Naive thymus-derived CD4-positive, alpha-beta T cell (primary cell): Measurements from ENCODE around the gene PDS5A. TPM values are rescaled to one million over a fixed set of nuclear protein-coding genes. Genes with fewer than 3 reads are reported as not detected.

Experiments
- ATAC-seq: fragments of 150-1000 bp; cut with Tn5 transposase; 2 replicates; pipeline ENCODE4 v1.10.0; 2021; ENCODE audit warnings: mild to moderate bottlenecking, moderate library complexity
- CTCF ChIA-PET: fragments of 350-600 bp; sonication (Branson Sonifier 250); formaldehyde crosslinking; loops from one replicate; lab custom pipeline; 2021; ENCODE audit warnings: antibody characterized with exemption; lab: Charles Lee
- POLR2A ChIA-PET: fragments of 350-600 bp; sonication (Branson Sonifier 250); formaldehyde crosslinking; loops from one replicate; lab custom pipeline; 2021; ENCODE audit warnings: antibody characterized with exemption, inconsistent platforms; lab: Charles Lee
- DNase-seq, 9 donors: peaks; one replicate each; pipeline versions ENCODE4 v3.0.0 to v3.0.0-alpha.2; 2020 to 2022; ENCODE audit warnings: mixed read lengths in 1 of 9
- H3K27ac ChIP-seq: one replicate; pipeline ENCODE4 v1.7.0; 2013; ENCODE audit warnings: mild to moderate bottlenecking, low read depth, low read length, moderate library complexity
- H3K27me3 ChIP-seq, 2 donors: one replicate each; pipeline ENCODE4 v1.7.0; 2013; ENCODE audit warnings: low read length in 2 of 2, mild to moderate bottlenecking in 2 of 2, moderate library complexity in 2 of 2; ENCODE audit not compliant: control insufficient read depth in 2 of 2, insufficient read depth in 2 of 2
- H3K36me3 ChIP-seq, 3 experiments: 1 replicate in 2 of 3; 2 replicates in 1 of 3; pipeline ENCODE4 v1.7.0; 2013; ENCODE audit warnings: low read length in 3 of 3, mild to moderate bottlenecking in 3 of 3, moderate library complexity in 1 of 3; ENCODE audit not compliant: insufficient read depth in 3 of 3, control insufficient read depth in 2 of 3
- H3K4me1 ChIP-seq, 2 donors: one replicate each; pipeline ENCODE4 v1.7.0; 2013; ENCODE audit warnings: low read length in 2 of 2, mild to moderate bottlenecking in 2 of 2, moderate library complexity in 1 of 2; ENCODE audit not compliant: control insufficient read depth in 2 of 2, insufficient read depth in 2 of 2
- H3K4me3 ChIP-seq: 2 replicates; pipeline ENCODE4 v1.7.0; 2013; ENCODE audit warnings: mild to moderate bottlenecking, low read length
- H3K9me3 ChIP-seq, 3 experiments: 1 replicate in 2 of 3; 2 replicates in 1 of 3; pipeline ENCODE4 v1.7.0; 2013; ENCODE audit warnings: low read length in 3 of 3; ENCODE audit not compliant: control insufficient read depth in 2 of 3
- H3K27ac Mint-ChIP-seq, 9 donors: one replicate each; pipeline ENCODE4 v1.8.0; 2020 to 2022; ENCODE audit warnings: mixed read lengths in 9 of 9, mild to moderate bottlenecking in 8 of 9, moderate library complexity in 5 of 9, inconsistent platforms in 2 of 9
- H3K27me3 Mint-ChIP-seq, 5 donors: one replicate each; pipeline ENCODE4 v1.8.0; 2021 to 2022; ENCODE audit warnings: mixed read lengths in 5 of 5, mild to moderate bottlenecking in 1 of 5
- H3K36me3 Mint-ChIP-seq, 5 donors: one replicate each; pipeline ENCODE4 v1.8.0; 2020 to 2022; ENCODE audit warnings: mixed read lengths in 5 of 5, mild to moderate bottlenecking in 3 of 5, inconsistent platforms in 1 of 5
- H3K4me1 Mint-ChIP-seq, 7 donors: one replicate each; pipeline ENCODE4 v1.8.0; 2020 to 2022; ENCODE audit warnings: mixed read lengths in 7 of 7, mild to moderate bottlenecking in 3 of 7, inconsistent platforms in 1 of 7
- H3K4me3 Mint-ChIP-seq, 10 donors: one replicate each; pipeline ENCODE4 v1.8.0; 2020 to 2022; ENCODE audit warnings: mild to moderate bottlenecking in 10 of 10, mixed read lengths in 10 of 10, moderate library complexity in 6 of 10, inconsistent platforms in 2 of 10
- H3K9me3 Mint-ChIP-seq, 11 donors: one replicate each; pipeline ENCODE4 v1.8.0; 2020 to 2022; ENCODE audit warnings: mixed read lengths in 11 of 11, mild to moderate bottlenecking in 4 of 11, inconsistent platforms in 1 of 11, moderate library complexity in 1 of 11
- intact Hi-C, 2 donors: fragments of 100-400 bp; cut with micrococcal nuclease; formaldehyde crosslinking; loops; one replicate each; pipeline ENCODE4 v1.15.1; 2023
- polyA plus RNA-seq, 2 donors: library from polyadenylated mRNA; unstranded; fragments of 300-500 nt; fragmentation: Illumina TruSeq; gene quantifications; one replicate each; pipeline ENCODE4 v1.2.3, GENCODE V29; 2021
- total RNA-seq, 6 experiments: library from RNA in 5 of 6; stranded (reverse) in 5 of 6; gene quantifications; 1 replicate in 5 of 6; 2 replicates in 1 of 6; pipeline ENCODE4 v1.2.3 and lab custom pipeline; 2021 to 2026

The PDS5A gene
- total and polyA plus RNA-seq, 7 experiments from 2014 or later, result 42.8 to 102 (median 96.2) TPM

DNA sequence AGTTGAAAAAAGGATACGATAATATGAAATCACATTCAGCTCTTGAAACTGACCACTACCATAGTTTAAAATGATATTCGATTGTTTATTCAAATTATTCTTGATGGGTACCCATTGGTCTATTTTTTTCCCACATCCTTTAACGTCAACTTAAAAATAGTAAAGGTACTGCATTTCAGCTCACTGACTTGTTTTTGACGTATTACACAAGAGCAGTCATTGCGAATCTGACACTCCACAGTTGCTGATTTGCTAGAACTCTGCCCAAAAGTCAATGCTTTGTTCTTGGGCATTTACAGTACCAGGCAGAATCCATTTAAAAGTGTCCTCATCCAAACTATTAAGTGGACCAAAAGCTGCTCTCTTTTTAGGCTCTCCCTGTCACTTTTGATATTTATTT lies 1.2 kb upstream of the PDS5A start:
- intact Hi-C loops, result loop anchor here (1.0 to 10.0 kb wide), 11 partner anchors 47 to 916 kb away; partner anchors contain the start of genes RFC1 (in 1 of the 2) and RHOH (in 1 of the 2)
- ChIA-PET POLR2A (interaction anchor here (0.8 to 1.7 kb wide), 4 partner anchors 77 to 520 kb away, joined by 4 to 9 read pairs (median 6); partner anchors contain the start of genes LIAS, N4BP2, RPL9 and UBE2K), CTCF (interaction anchor here (0.6 to 2.1 kb wide), 12 partner anchors 72 to 767 kb away, joined by 3 to 13 read pairs (median 4); partner anchors contain the start of genes UBE2K and UGDH)
- peaks cover 0 to 3% (median 0%) of the 10 kb centered on the region in 11 donors for H3K9me3 Mint-ChIP-seq
- no peak overlapping the region for H3K4me3 ChIP-seq
- peaks cover 0 to 20% (median 0%) of the 10 kb centered on the region in 3 experiments for H3K36me3 ChIP-seq
- H3K27me3 ChIP-seq, result no peaks in the 10 kb centered on the region
- H3K4me3 Mint-ChIP-seq, result peak overlapping the region in 7 of 10 donors; percentile 21 to 87 (median 37)
- H3K27me3 Mint-ChIP-seq, result no peaks in the 10 kb centered on the region
- H3K27ac ChIP-seq, result no peak overlapping the region
- no peak for DNase-seq
- peaks cover 18 to 32% (median 21%) of the 10 kb centered on the region in 7 donors for H3K4me1 Mint-ChIP-seq
- H3K27ac Mint-ChIP-seq, result peak overlapping the region in 6 of 9 donors; percentile 32 to 91 (median 50)
- H3K36me3 Mint-ChIP-seq, result peaks cover 0 to 14% (median 13%) of the 10 kb centered on the region in 5 donors
- no peaks in the 10 kb centered on the region for H3K9me3 ChIP-seq
- ATAC-seq, result no peak
- peaks cover 3 to 18% of the 10 kb centered on the region in 2 donors for H3K4me1 ChIP-seq

DNA sequence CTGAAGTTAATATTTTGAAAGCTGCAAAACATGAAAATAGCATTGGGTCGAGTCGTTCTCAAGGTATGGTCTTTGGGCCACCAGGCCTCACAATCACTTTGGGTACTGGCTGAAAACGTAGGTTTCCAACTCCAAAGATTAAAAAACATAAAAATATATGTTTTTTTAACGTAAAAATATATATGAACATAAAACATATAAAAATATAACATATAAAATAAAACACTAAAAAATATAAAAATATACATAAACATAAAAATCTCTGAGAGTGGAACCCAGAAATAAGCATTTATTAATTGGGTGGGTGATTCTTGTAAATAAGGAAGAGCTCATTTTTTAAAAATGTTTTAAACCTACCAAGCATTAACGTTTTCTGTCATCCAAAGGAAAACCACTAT lies 666 bp upstream of the PDS5A start:
- DNase-seq (no peak), ATAC-seq (no peak)
- POLR2A ChIA-PET, result interaction anchor here (0.8 to 1.7 kb wide), 5 partner anchors 78 to 520 kb away, joined by 3 to 9 read pairs (median 6); partner anchors contain the start of genes LIAS, N4BP2, RPL9 and UBE2K
- peak overlapping the region; percentile 91 to 98 (median 96) for H3K27ac Mint-ChIP-seq
- CTCF ChIA-PET, result interaction anchor here (0.5 to 2.1 kb wide), 15 partner anchors 72 to 960 kb away, joined by 3 to 13 read pairs (median 4); partner anchors contain the start of genes UBE2K and UGDH
- peaks cover 2 to 18% (median 17%) of the 10 kb centered on the region in 5 donors for H3K36me3 Mint-ChIP-seq
- H3K9me3 Mint-ChIP-seq, result peaks cover 0 to 3% (median 0%) of the 10 kb centered on the region in 11 donors
- H3K4me1 ChIP-seq, result peaks cover 3 to 18% of the 10 kb centered on the region in 2 donors
- intact Hi-C loops, result loop anchor here (1.0 to 10.0 kb wide), 11 partner anchors 46 to 916 kb away; partner anchors contain the start of genes RFC1 (in 1 of the 2) and RHOH (in 1 of the 2)
- H3K9me3 ChIP-seq, result no peaks in the 10 kb centered on the region
- H3K36me3 ChIP-seq, result peaks cover 0 to 25% (median 0%) of the 10 kb centered on the region in 3 experiments
- H3K27ac ChIP-seq, result peak overlapping the region; percentile 89
- no peaks in the 10 kb centered on the region for H3K27me3 ChIP-seq
- peak overlapping the region; percentile 85 to 93 (median 88) for H3K4me3 Mint-ChIP-seq
- H3K4me1 Mint-ChIP-seq, result peaks cover 23 to 37% (median 26%) of the 10 kb centered on the region in 7 donors
- H3K27me3 Mint-ChIP-seq, result no peaks in the 10 kb centered on the region
- peak overlapping the region; percentile 78 for H3K4me3 ChIP-seq

DNA sequence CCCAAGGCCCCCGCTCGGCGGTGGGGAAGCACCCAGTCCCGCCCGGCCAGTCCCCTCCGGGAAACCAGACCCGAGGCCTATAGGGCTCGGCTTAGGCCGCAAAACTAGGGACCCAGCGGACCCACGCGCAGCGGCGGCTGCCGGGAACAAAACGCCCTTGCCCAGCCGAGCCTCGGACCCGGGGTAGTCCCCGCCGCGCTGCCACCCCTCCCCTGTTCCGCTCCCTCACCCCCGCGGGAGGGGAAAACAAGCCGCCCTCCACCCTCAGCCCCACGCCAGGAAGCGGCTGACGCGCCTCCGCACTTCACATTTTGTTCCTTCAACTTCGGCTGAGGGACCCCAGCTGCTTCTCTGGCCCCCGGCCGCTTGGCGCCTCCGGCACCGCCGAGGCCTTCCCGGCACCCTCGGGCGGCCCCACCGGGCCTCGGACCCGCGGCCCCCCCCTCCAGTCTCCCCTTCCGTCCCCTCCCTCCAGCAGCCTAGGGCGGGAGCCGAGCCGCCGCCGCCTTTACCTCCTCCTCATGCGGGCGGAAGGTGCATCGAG lies 694 bp downstream of the PDS5A start:
- peak overlapping the region; percentile 75 for H3K4me3 ChIP-seq
- H3K4me3 Mint-ChIP-seq, result peak overlapping the region; percentile 82 to 99 (median 90)
- H3K9me3 Mint-ChIP-seq, result peaks cover 0 to 2% (median 0%) of the 10 kb centered on the region in 11 donors
- H3K36me3 Mint-ChIP-seq, result peaks cover 6 to 22% (median 19%) of the 10 kb centered on the region in 5 donors
- H3K27me3 Mint-ChIP-seq, result no peaks in the 10 kb centered on the region
- no peaks in the 10 kb centered on the region for H3K9me3 ChIP-seq
- peak overlapping the region; percentile 44 to 95 (median 85) for H3K27ac Mint-ChIP-seq
- peaks cover 0 to 30% (median 0%) of the 10 kb centered on the region in 3 experiments for H3K36me3 ChIP-seq
- intact Hi-C loops, result loop anchor here (1.0 to 10.0 kb wide), 26 partner anchors 44 to 1218 kb away; partner anchors contain the start of genes LIAS (in 2 of the 2), SMIM14 (in 2 of the 2), UGDH (in 2 of the 2) and WDR19 (in 2 of the 2)
- peak overlapping the region; percentile 89 for H3K27ac ChIP-seq
- H3K4me1 Mint-ChIP-seq, result peaks cover 28 to 44% (median 32%) of the 10 kb centered on the region in 7 donors
- no peaks in the 10 kb centered on the region for H3K27me3 ChIP-seq
- peaks cover 3 to 18% of the 10 kb centered on the region in 2 donors for H3K4me1 ChIP-seq
- peak in 8 of 9 donors; percentile 38 to 71 (median 50) for DNase-seq
- ChIA-PET POLR2A (interaction anchor here (1.0 kb wide), 1 partner anchor 79 kb away, joined by 3 read pairs; no protein-coding TSS in a partner anchor), CTCF (interaction anchor here (0.6 kb wide), 1 partner anchor 1845 kb away, joined by 3 read pairs; no protein-coding TSS in a partner anchor)
- peak; percentile 2 for ATAC-seq

DNA sequence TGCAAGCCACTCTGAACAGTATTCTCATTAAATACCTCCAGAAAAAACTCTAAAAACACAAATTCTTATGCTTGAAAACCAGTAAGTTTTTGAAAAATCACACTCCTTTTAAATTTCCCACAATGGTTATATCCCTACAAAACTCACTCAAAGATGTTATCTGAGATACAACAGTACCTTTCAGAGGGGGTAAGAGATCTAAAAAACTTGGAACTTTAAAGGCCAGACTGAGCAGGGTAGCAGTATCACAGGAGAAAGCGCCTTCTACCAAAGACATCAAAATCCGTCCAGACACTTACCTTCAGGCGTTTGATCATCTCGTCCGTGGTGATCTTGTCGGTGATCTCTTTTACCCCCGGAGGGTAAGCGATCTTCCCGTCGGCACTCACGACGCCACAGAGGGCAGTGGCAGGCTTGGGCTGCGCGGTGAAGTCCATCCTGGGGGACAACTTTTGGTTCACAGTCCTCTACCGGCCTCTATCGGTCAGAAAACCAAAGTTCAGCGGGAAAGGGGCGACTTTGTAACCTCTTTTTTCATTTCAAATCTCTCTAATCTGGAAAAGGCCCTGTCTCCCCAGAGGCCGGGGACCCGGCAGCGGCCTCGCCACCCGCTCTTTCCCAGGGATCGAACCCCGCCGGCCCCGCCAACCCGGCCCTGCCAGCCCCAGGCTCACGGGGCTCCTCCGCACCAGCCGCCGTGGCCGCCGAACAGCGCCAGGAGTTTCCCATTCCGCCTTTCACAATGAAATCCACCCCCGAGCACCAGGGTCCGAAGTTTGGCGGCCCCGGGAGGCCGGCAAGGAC lies 1.4 kb downstream of the PDS5A start:
- Mint-ChIP-seq H3K9me3 (peaks cover 0 to 2% (median 0%) of the 10 kb centered on the region in 11 donors), H3K36me3 (peaks cover 6 to 22% (median 19%) of the 10 kb centered on the region in 5 donors), H3K4me3 (peak overlapping the region; percentile 82 to 99 (median 90)), H3K4me1 (peaks cover 29 to 51% (median 35%) of the 10 kb centered on the region in 7 donors), H3K27me3 (no peaks in the 10 kb centered on the region), H3K27ac (peak overlapping the region; percentile 68 to 95 (median 80))
- Histone ChIP-seq H3K9me3 (no peaks in the 10 kb centered on the region), H3K4me1 (peaks cover 3 to 18% of the 10 kb centered on the region in 2 donors), H3K27ac (peak overlapping the region; percentile 89), H3K36me3 (peaks cover 0 to 30% (median 0%) of the 10 kb centered on the region in 3 experiments), H3K27me3 (no peaks in the 10 kb centered on the region), H3K4me3 (peak overlapping the region; percentile 75)
- DNase-seq (peak; percentile 32 to 65 (median 55)), ATAC-seq (peak; percentile 37)
- CTCF ChIA-PET, result interaction anchor here (0.7 to 1.4 kb wide), 3 partner anchors 280 to 507 kb away, joined by 3 to 7 read pairs (median 3); no protein-coding TSS in a partner anchor
- POLR2A ChIA-PET, result interaction anchor here (0.6 to 1.0 kb wide), 3 partner anchors 80 to 518 kb away, joined by 3 to 4 read pairs (median 3); partner anchors contain the start of genes LIAS and RPL9
- intact Hi-C loops, result loop anchor here (2.0 to 10.0 kb wide), 16 partner anchors 44 to 1218 kb away; partner anchors contain the start of genes LIAS (in 1 of the 2), RFC1 (in 1 of the 2), RHOH (in 1 of the 2) and RPL9 (in 1 of the 2)

DNA sequence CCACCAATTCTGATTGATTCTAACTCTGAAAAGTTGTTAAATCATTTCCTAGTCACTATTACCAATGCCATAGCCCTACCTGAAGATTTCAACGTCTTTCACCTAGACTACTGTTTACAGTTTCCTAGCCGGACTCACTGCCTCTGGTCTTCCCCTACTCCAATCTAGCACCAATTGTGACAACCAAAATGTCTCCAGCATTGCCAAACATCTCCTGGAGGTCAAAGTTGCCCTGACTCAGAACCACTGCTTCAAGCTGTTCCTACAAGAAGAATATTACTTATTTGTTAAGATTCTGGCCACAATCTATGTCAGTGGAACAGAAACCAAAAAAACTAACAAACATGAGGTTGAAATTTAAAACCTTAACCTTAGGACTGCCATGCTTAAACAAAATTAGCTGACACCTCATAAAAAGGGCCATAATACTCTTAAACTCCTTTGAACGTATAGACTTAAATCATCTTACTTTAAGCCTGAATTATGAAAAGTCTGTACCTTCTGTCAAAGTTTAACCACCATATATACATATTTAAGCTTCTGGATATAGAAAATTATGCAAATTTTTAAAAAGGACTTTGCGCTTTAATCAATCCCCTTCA lies 2.1 kb downstream of the PDS5A start:
- Histone ChIP-seq H3K4me1 (peaks cover 3 to 18% of the 10 kb centered on the region in 2 donors), H3K27me3 (no peaks in the 10 kb centered on the region), H3K9me3 (no peaks in the 10 kb centered on the region), H3K36me3 (peaks cover 0 to 30% (median 0%) of the 10 kb centered on the region in 3 experiments), H3K4me3 (no peak overlapping the region), H3K27ac (peak overlapping the region; percentile 89)
- Mint-ChIP-seq H3K9me3 (peaks cover 0 to 2% (median 0%) of the 10 kb centered on the region in 11 donors), H3K4me3 (peak overlapping the region; percentile 63 to 99 (median 90)), H3K27me3 (no peaks in the 10 kb centered on the region), H3K4me1 (peaks cover 35 to 58% (median 42%) of the 10 kb centered on the region in 7 donors), H3K27ac (peak overlapping the region in 7 of 9 donors; percentile 4 to 95 (median 64)), H3K36me3 (peaks cover 6 to 27% (median 22%) of the 10 kb centered on the region in 5 donors)
- intact Hi-C loops, result loop anchor here (2.0 to 10.0 kb wide), 16 partner anchors 43 to 1217 kb away; partner anchors contain the start of genes LIAS (in 1 of the 2), RFC1 (in 1 of the 2), RHOH (in 1 of the 2) and RPL9 (in 1 of the 2)
- CTCF ChIA-PET, result interaction anchor here (0.7 to 1.4 kb wide), 3 partner anchors 279 to 506 kb away, joined by 3 to 7 read pairs (median 3); no protein-coding TSS in a partner anchor
- ATAC-seq (no peak), DNase-seq (no peak)
- POLR2A ChIA-PET, result interaction anchor here (0.6 to 0.9 kb wide), 2 partner anchors 111 to 517 kb away, joined by 3 to 4 read pairs; partner anchors contain the start of genes LIAS and RPL9
